ENCODE results near the gene CAPN8. TPM values are rescaled to one million over a fixed set of nuclear protein-coding genes. Genes with fewer than 3 reads are reported as not detected.

The CAPN8 gene
- total RNA-seq, 6 experiments from 2014 or later, result 0.35 to 1.1 TPM; not detected in 4

- intact Hi-C loops (cut with DNase I), result no loop called here
- no peak overlapping the region for H3K4me3 ChIP-seq
- no peaks in the 10 kb centered on the region for H3K27me3 ChIP-seq
- no peak overlapping the region for H3K27ac ChIP-seq
- H3K9me3 ChIP-seq, result no peaks in the 10 kb centered on the region
- peaks cover 0 to 6% (median 0%) of the 10 kb centered on the region in 4 donors for H3K4me1 ChIP-seq
- TF ChIP-seq CTCF (IDR thresholded peaks at IDR 0.05) (no peak), POLR2A (IDR thresholded peaks at IDR 0.05) (no peak)
- DNase-seq, result no peak
- H3K36me3 ChIP-seq, result no peaks in the 10 kb centered on the region
- ATAC-seq, result peak in 3 of 4 donors; percentile 44 to 83 (median 59)
- WGBS (ENCODE audit: insufficient coverage, low coverage, low lambda C conversion rate, missing lambda C conversion rate), result 58% methylated on average over 4 of the region's 6 CpGs
These were observed 41.9 kb upstream of the CAPN8 start for GRCh38 chr1:223707256-223708000.

GRCh38 chr1:223706077-223706973 lies 40.8 kb upstream of the CAPN8 start:
- H3K27ac ChIP-seq, result peak overlapping the region in 1 of 3 donors; percentile 43
- intact Hi-C loops (cut with DNase I), result no loop called here
- H3K4me3 ChIP-seq, result no peak overlapping the region
- DNase-seq (no peak), ATAC-seq (no peak)
- no peaks in the 10 kb centered on the region for H3K9me3 ChIP-seq
- peaks cover 0 to 6% (median 0%) of the 10 kb centered on the region in 4 donors for H3K4me1 ChIP-seq
- H3K27me3 ChIP-seq, result no peaks in the 10 kb centered on the region
- no peaks in the 10 kb centered on the region for H3K36me3 ChIP-seq
- TF ChIP-seq CTCF (IDR thresholded peaks at IDR 0.05) (no peak), POLR2A (IDR thresholded peaks at IDR 0.05) (no peak)
- 76% methylated on average over 11 of the region's 12 CpGs for WGBS (ENCODE audit: insufficient coverage, low coverage, low lambda C conversion rate, missing lambda C conversion rate)

- Histone ChIP-seq H3K4me1 (peaks cover 0 to 6% (median 0%) of the 10 kb centered on the region in 4 donors), H3K27me3 (no peaks in the 10 kb centered on the region), H3K4me3 (no peak overlapping the region), H3K9me3 (no peaks in the 10 kb centered on the region), H3K27ac (no peak overlapping the region), H3K36me3 (no peaks in the 10 kb centered on the region)
- DNase-seq (no peak), ATAC-seq (peak in 1 of 4 donors; percentile 24)
- intact Hi-C loops (cut with DNase I), result no loop called here
- 55% methylated on average over 8 of the region's 8 CpGs for WGBS (ENCODE audit: insufficient coverage, low coverage, low lambda C conversion rate, missing lambda C conversion rate)
- TF ChIP-seq CTCF (IDR thresholded peaks at IDR 0.05) (no peak), POLR2A (IDR thresholded peaks at IDR 0.05) (no peak)
These were observed 39.7 kb upstream of the CAPN8 start for GRCh38 chr1:223704921-223705878.

GRCh38 chr1:223703668-223704013 lies 38.1 kb upstream of the CAPN8 start:
- Histone ChIP-seq H3K27me3 (no peaks in the 10 kb centered on the region), H3K9me3 (no peaks in the 10 kb centered on the region), H3K36me3 (no peaks in the 10 kb centered on the region), H3K4me1 (peaks cover 0 to 6% (median 0%) of the 10 kb centered on the region in 4 donors), H3K4me3 (no peak overlapping the region), H3K27ac (no peak overlapping the region)
- 13% methylated on average over 1 of the region's 1 CpG for WGBS (ENCODE audit: insufficient coverage, low coverage, low lambda C conversion rate, missing lambda C conversion rate)
- intact Hi-C loops (cut with DNase I), result no loop called here
- TF ChIP-seq POLR2A (IDR thresholded peaks at IDR 0.05), result no peak
- ATAC-seq, result no peak
- DNase-seq, result no peak

Data from right lobe of liver (tissue), 6 donors.